H1 (cell line): ENCODE data around the gene CRHR2. TPM values are rescaled to one million over a fixed set of nuclear protein-coding genes. Genes with fewer than 3 reads are reported as not detected.

Source experiments
- JUN ChIP-seq: IDR thresholded peaks from 2 replicates; pipeline ENCODE4 v1.6.1; 2011; ENCODE audit warnings: low read depth, mild to moderate bottlenecking, improper control_type of control experiment, low read length
- NANOG ChIP-seq: IDR thresholded peaks from 2 replicates; pipeline ENCODE4 v1.6.1; 2011; ENCODE audit warnings: low read length, low read depth, mild to moderate bottlenecking, inconsistent platforms; ENCODE audit not compliant: insufficient read depth, poor library complexity, severe bottlenecking
- YY1 ChIP-seq: IDR thresholded peaks from 2 replicates; pipeline ENCODE4 v1.6.1; 2011; ENCODE audit warnings: low read depth, mild to moderate bottlenecking, low read length
- polyA plus RNA-seq, 7 experiments: library from polyadenylated mRNA; depleted of rRNA in 3 of 7; stranded (reverse) in 5 of 7; unstranded in 2 of 7; fragments of >200 nt in 5 of 7; fragments of 200-250 nt in 2 of 7; gene quantifications; 1 replicate in 5 of 7; 2 replicates in 1 of 7; 4 replicates in 1 of 7; pipeline versions ENCODE4 v1.2.1 to v1.2.3, GENCODE V29; 2011 to 2013; ENCODE audit warnings: missing spikeins in 2 of 7, mixed read lengths in 2 of 7
- total RNA-seq: library from RNA; stranded (reverse); fragmentation: NEBNext Ultra II Directional; extraction: Animal tissue kit (Norgen Biotek cat#: 25700); gene quantifications from 2 replicates; pipeline ENCODE4 v1.2.1, GENCODE V29; 2021
- TF ChIP-seq, protein P1 (sequence below): IDR thresholded peaks from 2 replicates; pipeline ENCODE4 v1.6.1; 2012; ENCODE audit warnings: low read length, inconsistent platforms

The CRHR2 gene
- total and polyA plus RNA-seq, 2 of the 8 experiments (the other 6 are each of a cell fraction or from before 2014, with no cell fraction given) = 0.37 to 1.3 TPM

DNA sequence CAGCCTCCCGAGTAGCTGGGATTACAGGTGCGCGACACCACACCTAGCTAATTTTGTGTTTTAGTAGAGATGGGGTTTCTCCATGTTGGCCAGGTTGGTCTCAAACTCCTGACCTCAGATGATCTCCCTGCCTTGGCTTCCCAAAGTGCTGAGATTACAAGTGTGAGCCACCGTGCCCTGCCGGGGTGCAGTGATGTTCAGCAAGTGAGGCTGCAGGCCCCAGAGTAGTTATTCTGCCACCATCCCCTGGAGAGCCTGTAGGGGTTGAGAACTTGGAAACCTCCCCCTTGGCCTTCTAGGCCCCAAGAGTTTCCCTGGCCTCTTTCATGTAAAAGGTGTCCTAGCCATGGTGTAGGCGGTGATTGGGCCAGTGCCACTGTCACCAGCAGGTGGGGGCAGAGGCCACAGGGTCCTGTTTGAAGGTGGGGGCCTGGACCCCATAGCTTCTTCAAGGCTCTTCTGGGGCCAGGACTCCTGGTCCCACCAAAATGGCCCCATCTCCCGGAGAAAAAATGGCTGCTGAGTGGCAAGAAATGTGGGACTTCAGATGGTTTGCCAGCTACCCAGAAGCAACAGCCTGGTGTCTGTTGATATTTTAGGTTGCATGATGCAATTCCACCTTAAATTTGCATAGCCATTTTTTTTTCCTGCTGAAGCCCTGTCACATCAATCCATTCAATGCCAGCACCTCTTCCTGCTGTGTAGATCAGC, 44.2 kb upstream of the CRHR2 start (continued):
- TF ChIP-seq, protein P1, sequence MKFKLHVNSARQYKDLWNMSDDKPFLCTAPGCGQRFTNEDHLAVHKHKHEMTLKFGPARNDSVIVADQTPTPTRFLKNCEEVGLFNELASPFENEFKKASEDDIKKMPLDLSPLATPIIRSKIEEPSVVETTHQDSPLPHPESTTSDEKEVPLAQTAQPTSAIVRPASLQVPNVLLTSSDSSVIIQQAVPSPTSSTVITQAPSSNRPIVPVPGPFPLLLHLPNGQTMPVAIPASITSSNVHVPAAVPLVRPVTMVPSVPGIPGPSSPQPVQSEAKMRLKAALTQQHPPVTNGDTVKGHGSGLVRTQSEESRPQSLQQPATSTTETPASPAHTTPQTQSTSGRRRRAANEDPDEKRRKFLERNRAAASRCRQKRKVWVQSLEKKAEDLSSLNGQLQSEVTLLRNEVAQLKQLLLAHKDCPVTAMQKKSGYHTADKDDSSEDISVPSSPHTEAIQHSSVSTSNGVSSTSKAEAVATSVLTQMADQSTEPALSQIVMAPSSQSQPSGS = no peak
- TF ChIP-seq JUN = no peak
- no peak for TF ChIP-seq NANOG
- TF ChIP-seq YY1 = peak; percentile 36; the same call in 1 of the 2 replicates
